Loucy (cell line): ENCODE measurements around the gene UNC79.

Experiments
- H2AFZ ChIP-seq: fragments of 200-600 bp; sonication (generic); 2 replicates; pipeline ENCODE4 v1.6.0; 2016; ENCODE audit warnings: antibody characterized with exemption, mild to moderate bottlenecking, low read length, moderate library complexity
- H3F3A ChIP-seq: fragments of 200-600 bp; 2 replicates; pipeline ENCODE4 v1.6.0; 2016; ENCODE audit warnings: antibody characterized with exemption, low read depth, mild to moderate bottlenecking
- H3K27me3 ChIP-seq: fragments of 200-600 bp; sonication (generic); 2 replicates; pipeline ENCODE4 v1.6.1; 2014; ENCODE audit warnings: low read length, mild to moderate bottlenecking; ENCODE audit not compliant: insufficient read depth, poor library complexity, severe bottlenecking
- H3K36me3 ChIP-seq: fragments of 200-600 bp; sonication (generic); 2 replicates; pipeline ENCODE4 v1.6.1; 2016; ENCODE audit warnings: low read length; ENCODE audit not compliant: insufficient read depth
- H3K4me1 ChIP-seq: fragments of 200-600 bp; sonication (generic); 2 replicates; pipeline ENCODE4 v1.5.1; 2014; ENCODE audit warnings: low read length, mild to moderate bottlenecking; ENCODE audit not compliant: insufficient read depth, poor library complexity, severe bottlenecking
- H3K4me2 ChIP-seq: fragments of 200-600 bp; sonication (generic); 2 replicates; pipeline ENCODE4 v1.6.0; 2014; ENCODE audit warnings: antibody characterized with exemption, low read length, low read depth, mild to moderate bottlenecking; ENCODE audit not compliant: poor library complexity, severe bottlenecking
- H3K4me3 ChIP-seq: fragments of 200-600 bp; sonication (generic); 2 replicates; pipeline ENCODE4 v1.5.1; 2014; ENCODE audit warnings: low read length, mild to moderate bottlenecking, mixed read lengths; ENCODE audit not compliant: poor library complexity, severe bottlenecking
- H3K79me2 ChIP-seq: fragments of 200-600 bp; sonication (generic); 2 replicates; pipeline ENCODE4 v1.6.1; 2014; ENCODE audit warnings: low read length; ENCODE audit not compliant: insufficient read depth
- H3K9ac ChIP-seq: fragments of 200-600 bp; sonication (generic); 2 replicates; pipeline ENCODE4 v1.6.0; 2014; ENCODE audit warnings: mild to moderate bottlenecking, low read depth, low read length, moderate library complexity; ENCODE audit not compliant: poor library complexity, severe bottlenecking
- H3K9me2 ChIP-seq: fragments of 200-600 bp; sonication (generic); replicated peaks from 2 replicates; pipeline ENCODE4 v1.6.1; 2016; ENCODE audit warnings: low read depth, low read length, mixed read lengths
- H3K9me3 ChIP-seq: fragments of 200-600 bp; sonication (generic); 2 replicates; pipeline ENCODE4 v1.6.1; 2014; ENCODE audit warnings: mild to moderate bottlenecking, antibody characterized with exemption, low read length, low read depth; ENCODE audit not compliant: insufficient read depth
- H4K20me1 ChIP-seq: fragments of 200-600 bp; sonication (generic); 2 replicates; pipeline ENCODE4 v1.6.0; 2014; ENCODE audit warnings: antibody characterized with exemption, low read length, mild to moderate bottlenecking; ENCODE audit not compliant: insufficient read depth, poor library complexity, severe bottlenecking
- CTCF ChIP-seq: fragments of 200-600 bp; sonication (generic); conservative IDR thresholded peaks from 2 replicates; pipeline ENCODE4 v1.5.1; 2014; ENCODE audit warnings: mild to moderate bottlenecking, antibody characterized with exemption, low read length
- EZH2phosphoT487 ChIP-seq: fragments of 200-600 bp; IDR thresholded peaks from 2 replicates; pipeline ENCODE4 v1.6.1; 2018; ENCODE audit warnings: antibody characterized with exemption, mild to moderate bottlenecking, moderate library complexity, borderline replicate concordance

Gene UNC79

DNA sequence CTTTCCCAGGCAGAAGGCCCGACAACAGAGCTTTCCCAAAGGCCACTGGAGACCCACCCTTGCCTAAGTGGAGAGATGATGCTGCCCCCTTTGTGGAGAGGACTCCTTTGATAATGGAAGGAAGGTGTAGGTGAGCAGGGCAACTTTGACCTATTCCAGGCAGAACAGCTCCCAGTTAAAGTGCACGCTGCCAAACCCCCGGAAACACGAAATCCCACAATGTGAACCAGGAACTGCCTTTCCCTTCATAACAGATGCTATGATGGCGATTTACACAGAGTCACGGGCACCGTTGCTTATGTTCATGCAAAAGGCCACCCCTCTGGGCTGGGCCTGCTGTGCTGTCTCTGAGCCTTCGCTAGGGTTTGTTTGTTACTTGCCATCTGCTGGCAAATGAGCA lies 322.9 kb downstream of the UNC79 start:
- no peak overlapping the region for H3K4me3 ChIP-seq

DNA sequence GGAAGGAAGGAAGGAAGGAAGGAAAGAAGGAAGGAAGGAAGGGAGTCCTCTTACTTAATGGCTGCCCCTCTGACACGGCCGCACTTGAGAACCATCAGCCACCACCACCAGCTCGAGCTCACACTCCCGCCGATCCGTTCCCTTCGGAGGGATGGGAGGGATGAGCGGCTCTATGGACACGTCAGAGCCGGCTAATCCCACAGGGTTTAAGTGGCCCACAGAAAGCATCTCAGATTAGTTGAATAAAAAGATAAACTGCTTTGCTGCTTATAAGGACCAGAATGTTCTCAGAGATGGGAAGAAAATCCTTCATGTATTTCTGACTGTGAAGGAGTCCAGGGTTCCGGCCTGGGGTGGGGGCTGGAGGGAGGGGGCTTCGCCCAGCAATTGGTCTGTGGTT lies 326.5 kb downstream of the UNC79 start:
- no peaks in the 10 kb centered on the region for H3K79me2 ChIP-seq
- no peak overlapping the region for H3K4me3 ChIP-seq
- no peak overlapping the region for H3K9ac ChIP-seq
- TF ChIP-seq EZH2phosphoT487: no peak
- no peaks in the 10 kb centered on the region for H3F3A ChIP-seq
- no peaks in the 10 kb centered on the region for H4K20me1 ChIP-seq
- no peaks in the 10 kb centered on the region for H3K4me1 ChIP-seq
- no peaks in the 10 kb centered on the region for H3K36me3 ChIP-seq
- no peak overlapping the region for H2AFZ ChIP-seq
- H3K9me2 ChIP-seq: no peaks in the 10 kb centered on the region
- H3K4me2 ChIP-seq: no peak overlapping the region
- H3K9me3 ChIP-seq: peaks cover 4% of the 10 kb centered on the region; the same call in 1 of the 2 replicates
- no peaks in the 10 kb centered on the region for H3K27me3 ChIP-seq

More for the DNA sequence above, 322.9 kb downstream of the UNC79 start:
- Histone ChIP-seq H3K79me2 (no peaks in the 10 kb centered on the region), H3K9me3 (peaks cover 4% of the 10 kb centered on the region; the same call in 1 of the 2 replicates), H2AFZ (no peak overlapping the region), H3K9me2 (no peaks in the 10 kb centered on the region), H3K4me2 (no peak overlapping the region), H4K20me1 (no peaks in the 10 kb centered on the region), H3K27me3 (no peaks in the 10 kb centered on the region), H3K9ac (no peak overlapping the region), H3K36me3 (no peaks in the 10 kb centered on the region), H3K4me1 (no peaks in the 10 kb centered on the region), H3F3A (no peaks in the 10 kb centered on the region)
- TF ChIP-seq CTCF: no peak
- no peak for TF ChIP-seq EZH2phosphoT487
